ENCODE results near the gene GPC6.

GPC6 gene

DNA sequence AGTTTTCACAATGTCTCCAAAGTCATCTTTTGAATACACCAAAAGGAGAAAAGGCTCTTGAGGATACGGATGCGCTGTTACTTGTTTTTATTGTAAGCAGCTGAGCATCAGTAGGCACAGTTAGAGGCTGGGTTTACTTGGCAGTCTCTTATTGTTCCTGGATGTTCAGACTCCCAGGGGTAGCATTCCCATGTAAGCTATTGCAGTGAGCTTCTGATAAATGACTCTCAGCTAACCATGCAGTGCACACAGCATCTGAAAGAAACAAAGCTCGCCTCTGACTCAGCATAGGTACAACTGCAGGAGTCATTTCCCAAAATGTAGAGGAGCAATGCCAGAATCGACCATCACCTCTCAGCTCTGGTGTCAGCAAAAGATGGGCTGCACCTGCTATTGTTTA, 1168.1 kb downstream of the GPC6 start:
- TF ChIP-seq EZH2phosphoT487 (IDR thresholded peaks at IDR 0.05; ENCODE audit: low read length) (no peak), CTCF (IDR thresholded peaks at IDR 0.05; ENCODE audit: low read length) (no peak), EZH2 (optimal IDR thresholded peaks at IDR 0.05; ENCODE audit: low read depth, low read length) (no peak)
- no peak overlapping the region for H2AFZ ChIP-seq (ENCODE audit: low read length)
- H3K4me2 ChIP-seq (ENCODE audit: low read depth, low read length), result no peak overlapping the region
- no peaks in the 10 kb centered on the region for H4K20me1 ChIP-seq (ENCODE audit: insufficient read depth, low read length)
- H3K9me2 ChIP-seq (replicated peaks; ENCODE audit: insufficient read depth, low read length), result no peaks in the 10 kb centered on the region
- H3K9me3 ChIP-seq (replicated peaks; ENCODE audit: insufficient read depth, low read length), result no peaks in the 10 kb centered on the region
- no peak overlapping the region for H3K9ac ChIP-seq (ENCODE audit: low read length)
- no peaks in the 10 kb centered on the region for H3K36me3 ChIP-seq (replicated peaks; ENCODE audit: insufficient read depth, low read length)
- H3K27ac ChIP-seq (ENCODE audit: low read length), result no peak overlapping the region
- no peaks in the 10 kb centered on the region for H3K27me3 ChIP-seq (replicated peaks; ENCODE audit: insufficient read depth, low read length)
- DNase-seq, result no peak
- H3K4me1 ChIP-seq (ENCODE audit: low read length), result no peaks in the 10 kb centered on the region
- H3F3A ChIP-seq (ENCODE audit: insufficient read depth, low read length), result no peaks in the 10 kb centered on the region
- H3K4me3 ChIP-seq (ENCODE audit: low read length), result no peak overlapping the region
- H3K79me2 ChIP-seq (ENCODE audit: low read length), result no peaks in the 10 kb centered on the region

GRCh38 chr13:94395860-94396259, 1169.3 kb downstream of the GPC6 start:
- H3K27me3 ChIP-seq (replicated peaks; ENCODE audit: insufficient read depth, low read length), result no peaks in the 10 kb centered on the region

DNA sequence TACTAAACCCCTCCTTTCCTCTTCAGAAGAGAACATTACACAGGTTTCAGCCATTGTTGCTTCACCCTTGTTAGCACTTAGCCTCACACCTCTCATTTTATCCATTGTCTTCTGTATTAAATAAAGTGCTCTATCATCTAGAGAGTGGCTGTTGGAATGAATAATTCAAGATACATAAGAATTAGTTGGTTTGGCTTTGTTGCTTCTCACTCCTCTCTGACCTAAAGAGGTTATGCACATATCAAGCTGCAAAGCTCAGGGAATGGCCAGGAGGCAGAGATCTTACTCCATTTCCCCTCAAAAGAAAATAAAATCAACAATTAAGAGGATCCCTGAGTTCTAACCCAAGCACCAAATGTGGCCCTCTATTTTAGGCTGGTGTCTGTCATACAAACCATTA, 1173.2 kb downstream of the GPC6 start:
- no peaks in the 10 kb centered on the region for H3K9me3 ChIP-seq (replicated peaks; ENCODE audit: insufficient read depth, low read length)
- no peak overlapping the region for H3K27ac ChIP-seq (ENCODE audit: low read length)
- H3F3A ChIP-seq (ENCODE audit: insufficient read depth, low read length), result no peaks in the 10 kb centered on the region
- no peak overlapping the region for H2AFZ ChIP-seq (ENCODE audit: low read length)
- no peaks in the 10 kb centered on the region for H3K36me3 ChIP-seq (replicated peaks; ENCODE audit: insufficient read depth, low read length)
- H3K9me2 ChIP-seq (replicated peaks; ENCODE audit: insufficient read depth, low read length), result no peaks in the 10 kb centered on the region
- DNase-seq, result no peak
- no peaks in the 10 kb centered on the region for H3K27me3 ChIP-seq (replicated peaks; ENCODE audit: insufficient read depth, low read length)
- H3K9ac ChIP-seq (ENCODE audit: low read length), result no peak overlapping the region
- H3K79me2 ChIP-seq (ENCODE audit: low read length), result no peaks in the 10 kb centered on the region
- H3K4me3 ChIP-seq (ENCODE audit: low read length), result no peak overlapping the region
- TF ChIP-seq EZH2phosphoT487 (IDR thresholded peaks at IDR 0.05; ENCODE audit: low read length) (no peak), CTCF (IDR thresholded peaks at IDR 0.05; ENCODE audit: low read length) (no peak), EZH2 (optimal IDR thresholded peaks at IDR 0.05; ENCODE audit: low read depth, low read length) (no peak)
- H3K4me2 ChIP-seq (ENCODE audit: low read depth, low read length), result no peak overlapping the region
- H4K20me1 ChIP-seq (ENCODE audit: insufficient read depth, low read length), result no peaks in the 10 kb centered on the region
- H3K4me1 ChIP-seq (ENCODE audit: low read length), result no peaks in the 10 kb centered on the region

More at GRCh38 chr13:94395860-94396259, 1169.3 kb downstream of the GPC6 start:
- no peak for DNase-seq
- Histone ChIP-seq H4K20me1 (ENCODE audit: insufficient read depth, low read length) (no peaks in the 10 kb centered on the region), H3K4me2 (ENCODE audit: low read depth, low read length) (no peak overlapping the region), H3K4me1 (ENCODE audit: low read length) (no peaks in the 10 kb centered on the region), H3K27ac (ENCODE audit: low read length) (no peak overlapping the region), H3K36me3 (replicated peaks; ENCODE audit: insufficient read depth, low read length) (no peaks in the 10 kb centered on the region), H3K9ac (ENCODE audit: low read length) (no peak overlapping the region), H3F3A (ENCODE audit: insufficient read depth, low read length) (no peaks in the 10 kb centered on the region), H3K79me2 (ENCODE audit: low read length) (no peaks in the 10 kb centered on the region), H3K9me2 (replicated peaks; ENCODE audit: insufficient read depth, low read length) (no peaks in the 10 kb centered on the region), H3K4me3 (ENCODE audit: low read length) (no peak overlapping the region), H2AFZ (ENCODE audit: low read length) (no peak overlapping the region), H3K9me3 (replicated peaks; ENCODE audit: insufficient read depth, low read length) (no peaks in the 10 kb centered on the region)
- TF ChIP-seq CTCF (IDR thresholded peaks at IDR 0.05; ENCODE audit: low read length) (no peak), EZH2 (optimal IDR thresholded peaks at IDR 0.05; ENCODE audit: low read depth, low read length) (no peak), EZH2phosphoT487 (IDR thresholded peaks at IDR 0.05; ENCODE audit: low read length) (no peak)
